K562 (cell line): ENCODE results near the gene RALY. TPM values are rescaled to one million over a fixed set of nuclear protein-coding genes. Genes with fewer than 3 reads are reported as not detected.

Experiments used
- ATAC-seq: fragments of 200-7000 bp; cut with Tn5 transposase; 3 replicates; pipeline ENCODE4 v1.9.1; 2020; ENCODE audit warnings: moderate library complexity
- BruUV-seq: library from RNA; stranded (reverse); fragments of 400-500 nt; replicated peaks from 2 replicates; lab custom pipeline; 2021; lab: Mats Ljungman, UMichigan
- CTCF ChIA-PET: fragments of 300-600 bp; formaldehyde crosslinking; extraction: SDS; loops from one replicate; lab custom pipeline; 2021; ENCODE audit warnings: low intra/inter-chr PET ratio; lab: Yijun Ruan, JAX
- POLR2A ChIA-PET: fragments of 300-600, 350-650 bp; sonication (Branson Sonifier 250); formaldehyde crosslinking; extraction: SDS; loops from one replicate; lab custom pipeline; 2021; ENCODE audit warnings: antibody characterized with exemption, inconsistent platforms; lab: Yijun Ruan, JAX
- DNase-seq, 4 experiments: peaks; one replicate each; pipeline versions ENCODE4 v3.0.0 to v3.0.0-alpha.2; 2011 to 2018; ENCODE audit warnings: low spot score in 3 of 4, mixed read lengths in 3 of 4; ENCODE audit errors: extremely low read depth in 1 of 4
- FAIRE-seq: peaks from 2 replicates; lab custom pipeline; 2011; peaks lifted over from hg19 to GRCh38; lab: Jason Lieb, UNC
- H2AFZ ChIP-seq: 2 replicates; pipeline ENCODE4 v1.6.0; 2011; ENCODE audit warnings: low read depth, low read length, control low read depth, inconsistent platforms
- H3K27ac ChIP-seq: fragments of 200-600 bp; 3 replicates; pipeline ENCODE4 v1.8.0; 2011; ENCODE audit warnings: low read depth, mild to moderate bottlenecking, control low read depth, inconsistent platforms, low read length, moderate library complexity, mixed read lengths; ENCODE audit errors: extremely low read depth
- H3K27me3 ChIP-seq, 2 experiments: fragments of 300-600 bp in 1 of 2; 2 replicates in 1 of 2; 3 replicates in 1 of 2; pipeline versions ENCODE4 v1.6.0 to v1.8.0; 2011; ENCODE audit warnings: inconsistent platforms in 2 of 2, low read length in 2 of 2, mild to moderate bottlenecking in 1 of 2, mixed read lengths in 1 of 2, moderate library complexity in 1 of 2; ENCODE audit not compliant: control insufficient read depth in 2 of 2, insufficient read depth in 2 of 2
- H3K36me3 ChIP-seq: fragments of 300-600 bp; 3 replicates; pipeline ENCODE4 v1.8.0; 2011; ENCODE audit warnings: mild to moderate bottlenecking, low read length, inconsistent platforms; ENCODE audit not compliant: control insufficient read depth, insufficient read depth
- H3K4me1 ChIP-seq, 2 experiments: fragments of 200-600 bp in 1 of 2; replicated peaks in 1 of 2; 2 replicates in 1 of 2; 3 replicates in 1 of 2; pipeline versions ENCODE4 v1.5.1 to v1.8.0; 2011; ENCODE audit warnings: inconsistent platforms in 2 of 2, low read length in 2 of 2, mild to moderate bottlenecking in 1 of 2, mixed read lengths in 1 of 2, moderate library complexity in 1 of 2; ENCODE audit not compliant: control insufficient read depth in 2 of 2, insufficient read depth in 2 of 2
- H3K4me2 ChIP-seq: 2 replicates; pipeline ENCODE4 v1.6.1; 2011; ENCODE audit warnings: low read length, control low read depth, inconsistent platforms, mixed read lengths; ENCODE audit not compliant: insufficient read depth
- H3K4me3 ChIP-seq: fragments of 200-600 bp; sonication (generic), shearing (Covaris generic); 2 replicates; pipeline ENCODE4 v1.5.1; 2016; ENCODE audit warnings: control low read depth, inconsistent platforms
- H3K79me2 ChIP-seq: fragments of 200-600 bp; 3 replicates; pipeline ENCODE4 v1.8.0; 2011; ENCODE audit warnings: low read length, inconsistent platforms; ENCODE audit not compliant: control insufficient read depth, insufficient read depth
- H3K9ac ChIP-seq, 2 experiments: 2 replicates each; pipeline versions ENCODE4 v1.6.0 to v1.6.1; 2011; ENCODE audit warnings: low read depth in 2 of 2, low read length in 2 of 2, control low read depth in 1 of 2, inconsistent platforms in 1 of 2, mild to moderate bottlenecking in 1 of 2, mixed read lengths in 1 of 2; ENCODE audit not compliant: insufficient read depth in 1 of 2
- H3K9me1 ChIP-seq: one replicate; pipeline ENCODE4 v1.6.0; 2011; ENCODE audit warnings: inconsistent platforms, mild to moderate bottlenecking, low read length, moderate library complexity; ENCODE audit not compliant: control insufficient read depth, insufficient read depth
- H3K9me3 ChIP-seq: replicated peaks from 2 replicates; pipeline ENCODE4 v1.5.1; 2011; ENCODE audit warnings: low read depth, low read length, inconsistent platforms; ENCODE audit not compliant: control insufficient read depth, insufficient read depth
- H4K20me1 ChIP-seq: replicated peaks from 2 replicates; pipeline ENCODE4 v1.6.1; 2011; ENCODE audit warnings: low read length, inconsistent platforms, mixed read lengths; ENCODE audit not compliant: control insufficient read depth, insufficient read depth
- ATF3 ChIP-seq, 2 experiments: fragments of 450-650 bp in 1 of 2; sonication (generic) in 1 of 2; formaldehyde crosslinking in 1 of 2; IDR thresholded peaks in 1 of 2; conservative IDR thresholded peaks in 1 of 2; 2 replicates each; pipeline versions ENCODE4 v1.6.1 to v1.8.1; 2016 to 2023; ENCODE audit warnings: mild to moderate bottlenecking in 2 of 2, moderate library complexity in 2 of 2, inconsistent platforms in 1 of 2, missing genetic modification reagents in 1 of 2
- FOSL1 ChIP-seq: fragments of 200-800 bp; sonication (Bioruptor generic); conservative IDR thresholded peaks from 2 replicates; pipeline ENCODE4 v1.6.1; 2016; ENCODE audit warnings: missing genetic modification characterization, missing compliant biosample characterization
- FOXJ2 ChIP-seq: fragments of 200-800 bp; sonication (Bioruptor generic); IDR thresholded peaks from 2 replicates; pipeline ENCODE4 v1.6.1; 2016; ENCODE audit warnings: missing genetic modification characterization, missing compliant biosample characterization
- JUND ChIP-seq, 2 experiments: IDR thresholded peaks; 2 replicates in 1 of 2; 3 replicates in 1 of 2; pipeline ENCODE4 v1.6.1; 2011; ENCODE audit warnings: borderline replicate concordance in 2 of 2, low read depth in 2 of 2, low read length in 2 of 2, improper control_type of control experiment in 1 of 2, missing biosample characterization in 1 of 2, missing genetic modification characterization in 1 of 2, missing genetic modification reagents in 1 of 2
- MBD2 ChIP-seq: sonication (generic); IDR thresholded peaks from 2 replicates; pipeline ENCODE4 v1.6.1; 2016; ENCODE audit warnings: low read depth, borderline replicate concordance
- MTA1 ChIP-seq: fragments of 450-650 bp; IDR thresholded peaks from 2 replicates; pipeline ENCODE4 v1.6.1; 2017; ENCODE audit warnings: borderline replicate concordance
- PHF8 ChIP-seq: fragments of 200-600 bp; sonication (generic); IDR thresholded peaks from 2 replicates; pipeline ENCODE4 v1.6.1; 2012; ENCODE audit warnings: mixed run types, mild to moderate bottlenecking, inconsistent platforms, low read length, moderate library complexity, borderline replicate concordance
- SIRT6 ChIP-seq: IDR thresholded peaks from one replicate; pipeline ENCODE4 v1.6.1; 2012; ENCODE audit warnings: low read depth, mild to moderate bottlenecking, control low read depth, inconsistent platforms, low read length, moderate library complexity
- SNAPC5 ChIP-seq: fragments of 250-450 bp; sonication (Bioruptor Pico); IDR thresholded peaks from 2 replicates; pipeline ENCODE4 v1.8.0; 2021; ENCODE audit warnings: moderate library complexity, mild to moderate bottlenecking, inconsistent platforms
- TEAD4 ChIP-seq, 2 experiments: sonication (generic) in 1 of 2; formaldehyde crosslinking in 1 of 2; IDR thresholded peaks; 2 replicates each; pipeline versions ENCODE4 v1.6.1 to v1.8.0; 2012 to 2022; ENCODE audit warnings: borderline replicate concordance in 1 of 2, inconsistent platforms in 1 of 2, low read length in 1 of 2, mild to moderate bottlenecking in 1 of 2, missing genetic modification reagents in 1 of 2
- THRA ChIP-seq: fragments of 450-650 bp; IDR thresholded peaks from 2 replicates; pipeline ENCODE4 v1.6.1; 2017; ENCODE audit warnings: mild to moderate bottlenecking, moderate library complexity
- ZNF121 ChIP-seq: sonication (generic); formaldehyde crosslinking; conservative IDR thresholded peaks from 2 replicates; pipeline ENCODE4 v1.8.0; 2022; ENCODE audit warnings: missing genetic modification reagents
- WGBS: fragments of 100-300 bp; shearing (Covaris generic); methylation state at CpG from one replicate; pipeline ENCODE4 v1.1.6; 2016; ENCODE audit warnings: low coverage, mixed read lengths; ENCODE audit not compliant: insufficient coverage; ENCODE audit errors: missing lambda C conversion rate; 5-methylcytosine and 5-hydroxymethylcytosine counted together
- in situ Hi-C: fragments of 300-500 bp; cut with MboI; formaldehyde crosslinking; loops from 4 replicates; pipeline ENCODE4 v1.15.0; 2018; ENCODE audit warnings: inconsistent platforms, mixed read lengths
- intact Hi-C: fragments of 100-400 bp; cut with micrococcal nuclease; formaldehyde crosslinking; loops from 2 replicates; pipeline ENCODE4 v1.14.2; 2022
- polyA plus RNA-seq, 8 experiments: library from polyadenylated mRNA; depleted of rRNA in 4 of 8; stranded (reverse) in 5 of 8; unstranded in 3 of 8; fragments of >200 nt; fragmentation: Nextera tagmentation in 2 of 8; fragmentation: Illumina TruSeq in 1 of 8; extraction: Ambion mirVana in 2 of 8; extraction: Trizol in 1 of 8; gene quantifications; 2 replicates each; pipeline versions ENCODE4 v1.2.1 to v1.2.3, GENCODE V29; 2011 to 2014; ENCODE audit warnings: inconsistent platforms in 1 of 8, missing spikeins in 1 of 8
- total RNA-seq, 7 experiments: library from RNA; depleted of rRNA in 6 of 7; stranded (reverse); fragments of >200 nt in 6 of 7; fragmentation: Illumina TruSeq in 2 of 7; extraction: Trizol in 2 of 7; gene quantifications; 2 replicates each; pipeline versions ENCODE4 v1.2.1 to v1.2.3, GENCODE V29; 2011 to 2021; ENCODE audit warnings: low replicate concordance in 1 of 7

Gene RALY
- total and polyA plus RNA-seq, 9 of the 15 experiments (the other 6 are each of a cell fraction or from before 2014, with no cell fraction given): 0.80 to 207 (median 128) TPM

GRCh38 chr20:34124469-34125249 lies 130.9 kb downstream of the RALY start:
- H4K20me1 ChIP-seq: no peaks in the 10 kb centered on the region
- H3K9ac ChIP-seq: no peak overlapping the region
- POLR2A ChIA-PET: interaction anchor here (1.2 kb wide), 2 partner anchors 9 to 16 kb away, joined by 5 read pairs; no protein-coding TSS in a partner anchor
- DNase-seq: no peak
- peak overlapping the region; percentile 3; the same call in 1 of the 2 replicates for H3K4me2 ChIP-seq
- H3K79me2 ChIP-seq: no peaks in the 10 kb centered on the region
- no peaks in the 10 kb centered on the region for H3K27me3 ChIP-seq
- in situ Hi-C loops (loop anchor here (5.0 kb wide), 1 partner anchor 187 kb away; no protein-coding TSS in a partner anchor), intact Hi-C loops (loop anchor here (5.0 kb wide), 1 partner anchor 177 kb away; no protein-coding TSS in a partner anchor)
- no peak overlapping the region for H3K27ac ChIP-seq
- ATAC-seq: peak; percentile 37; the same call in 1 of the 3 replicates
- no peak overlapping the region for H3K4me3 ChIP-seq
- H3K9me3 ChIP-seq: no peaks in the 10 kb centered on the region
- CTCF ChIA-PET: no interaction called here
- H3K36me3 ChIP-seq: no peaks in the 10 kb centered on the region
- no peaks in the 10 kb centered on the region for H3K9me1 ChIP-seq
- no TSS peak for BruUV-seq
- TF ChIP-seq SNAPC5 (CRISPR knock-in tag) (no peak), MTA1 (no peak), FOXJ2 (tag) (no peak), TEAD4 (IDR thresholded peaks at IDR 0.05; ENCODE audit: low read length) (no peak), TEAD4 (CRISPR knock-in tag; IDR thresholded peaks at IDR 0.05; ENCODE audit: borderline replicate concordance) (no peak), FOSL1 (tag) (peak; percentile 50; the same call in 1 of the 2 replicates), ZNF121 (CRISPR knock-in tag) (no peak), THRA (no peak), ATF3 (IDR thresholded peaks at IDR 0.05) (0 out of 2 replicates have a peak, but pooled peaks have one; percentile 12), ATF3 (CRISPR knock-in tag; conservative IDR thresholded peaks at IDR 0.05) (no peak), MBD2 (no peak), JUND (IDR thresholded peaks at IDR 0.05; ENCODE audit: borderline replicate concordance, low read depth, low read length) (peak; percentile 17; the same call in 1 of the 2 replicates), JUND (tag; IDR thresholded peaks at IDR 0.05; ENCODE audit: borderline replicate concordance, low read depth, low read length) (no peak), PHF8 (no peak), SIRT6 (no peak)
- H2AFZ ChIP-seq: 0 out of 2 replicates have a peak overlapping the region, but pooled peaks have one; percentile 25
- peaks cover 7 to 17% of the 10 kb centered on the region in 2 experiments; a peak in 4 of 5 replicates for H3K4me1 ChIP-seq
- 6% methylated on average over 2 of the region's 2 CpGs for WGBS
- FAIRE-seq: no peak
